Measurements from ENCODE around the gene DNAH1.

DNAH1 gene

GRCh38 chr3:52323526-52324295 is 7.6 kb downstream of the DNAH1 start:
- DNase-seq = no peak
- no peaks in the 10 kb centered on the region for H3K36me3 ChIP-seq
- H3K4me1 ChIP-seq = no peaks in the 10 kb centered on the region
- H3K4me3 ChIP-seq (ENCODE audit: low read depth, low read length) = no peak overlapping the region
- TF ChIP-seq, protein P1, sequence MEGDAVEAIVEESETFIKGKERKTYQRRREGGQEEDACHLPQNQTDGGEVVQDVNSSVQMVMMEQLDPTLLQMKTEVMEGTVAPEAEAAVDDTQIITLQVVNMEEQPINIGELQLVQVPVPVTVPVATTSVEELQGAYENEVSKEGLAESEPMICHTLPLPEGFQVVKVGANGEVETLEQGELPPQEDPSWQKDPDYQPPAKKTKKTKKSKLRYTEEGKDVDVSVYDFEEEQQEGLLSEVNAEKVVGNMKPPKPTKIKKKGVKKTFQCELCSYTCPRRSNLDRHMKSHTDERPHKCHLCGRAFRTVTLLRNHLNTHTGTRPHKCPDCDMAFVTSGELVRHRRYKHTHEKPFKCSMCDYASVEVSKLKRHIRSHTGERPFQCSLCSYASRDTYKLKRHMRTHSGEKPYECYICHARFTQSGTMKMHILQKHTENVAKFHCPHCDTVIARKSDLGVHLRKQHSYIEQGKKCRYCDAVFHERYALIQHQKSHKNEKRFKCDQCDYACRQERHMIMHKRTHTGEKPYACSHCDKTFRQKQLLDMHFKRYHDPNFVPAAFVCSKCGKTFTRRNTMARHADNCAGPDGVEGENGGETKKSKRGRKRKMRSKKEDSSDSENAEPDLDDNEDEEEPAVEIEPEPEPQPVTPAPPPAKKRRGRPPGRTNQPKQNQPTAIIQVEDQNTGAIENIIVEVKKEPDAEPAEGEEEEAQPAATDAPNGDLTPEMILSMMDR (IDR thresholded peaks at IDR 0.05; ENCODE audit: low read depth, low read length) = no peak
- H3K9me3 ChIP-seq = no peaks in the 10 kb centered on the region
- H3K27me3 ChIP-seq = no peaks in the 10 kb centered on the region

DNA sequence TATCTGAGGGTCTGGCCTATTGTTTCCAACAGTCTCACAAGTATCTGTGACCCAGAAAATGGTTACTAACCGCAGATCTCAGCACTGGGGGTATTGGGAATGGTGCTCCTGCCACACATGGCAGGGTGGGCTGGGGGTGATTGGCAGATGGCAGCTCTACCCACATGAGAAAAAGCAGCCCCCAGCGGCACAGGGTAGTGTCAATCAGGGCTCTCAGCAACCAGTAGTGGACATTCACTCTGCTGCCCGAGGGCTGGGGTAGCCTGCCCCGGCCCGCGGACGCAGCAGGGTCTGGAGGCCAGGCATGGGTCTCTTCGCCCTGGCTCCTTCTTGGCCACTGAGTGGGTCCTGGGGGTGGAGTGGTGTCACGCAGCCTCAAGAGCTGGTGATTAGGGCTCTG is 8.6 kb downstream of the DNAH1 start:
- no peak for DNase-seq
- H3K27me3 ChIP-seq = no peaks in the 10 kb centered on the region
- H3K36me3 ChIP-seq = no peaks in the 10 kb centered on the region
- H3K9me3 ChIP-seq = no peaks in the 10 kb centered on the region
- H3K4me3 ChIP-seq (ENCODE audit: low read depth, low read length) = no peak overlapping the region
- no peaks in the 10 kb centered on the region for H3K4me1 ChIP-seq
- TF ChIP-seq, protein P1 (IDR thresholded peaks at IDR 0.05; ENCODE audit: low read depth, low read length) = no peak

DNA sequence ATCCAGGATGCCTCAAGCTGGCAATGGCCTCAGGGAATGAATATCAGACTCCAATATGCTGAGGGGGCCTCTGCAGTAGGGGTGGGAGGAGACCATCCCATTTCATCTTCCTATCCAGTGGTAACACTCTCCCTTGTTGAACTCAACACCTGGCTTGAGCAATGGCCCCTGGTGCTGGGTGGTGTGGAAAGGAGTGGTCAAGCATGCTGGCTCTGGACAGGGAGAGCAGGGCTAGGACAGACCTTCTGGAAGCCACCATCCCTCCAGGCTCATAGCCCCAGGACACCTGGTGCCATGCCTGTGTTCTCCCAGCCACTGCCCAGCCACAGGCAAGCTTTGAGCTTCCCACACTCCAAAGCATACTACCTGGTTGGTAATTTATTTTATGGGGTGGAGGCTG is 9.6 kb downstream of the DNAH1 start:
- Histone ChIP-seq H3K27me3 (no peaks in the 10 kb centered on the region), H3K4me3 (ENCODE audit: low read depth, low read length) (no peak overlapping the region), H3K36me3 (no peaks in the 10 kb centered on the region), H3K9me3 (no peaks in the 10 kb centered on the region), H3K4me1 (no peaks in the 10 kb centered on the region)
- DNase-seq = no peak
- TF ChIP-seq, protein P1 (IDR thresholded peaks at IDR 0.05; ENCODE audit: low read depth, low read length) = no peak

DNA sequence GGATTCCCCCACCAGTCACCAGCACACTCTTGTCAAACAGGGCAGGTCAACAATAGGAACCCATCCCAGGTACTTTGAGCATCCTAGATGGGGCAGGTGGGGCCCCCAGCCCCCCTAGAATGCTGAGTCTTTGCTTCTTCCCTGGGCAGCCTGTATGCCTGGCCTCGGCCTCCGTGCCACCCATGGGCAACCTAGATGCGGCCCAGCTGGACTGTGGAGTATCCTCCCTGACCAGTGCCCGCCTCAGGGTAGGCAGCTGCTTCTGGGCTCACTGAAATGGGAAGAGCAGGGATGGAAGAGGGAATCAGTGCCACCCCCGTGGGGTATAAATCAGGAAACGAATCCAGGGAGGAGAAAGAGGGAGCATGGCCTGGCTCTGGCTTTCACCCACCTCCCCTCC is 10.9 kb downstream of the DNAH1 start:
- no peaks in the 10 kb centered on the region for H3K27me3 ChIP-seq
- no peaks in the 10 kb centered on the region for H3K36me3 ChIP-seq
- DNase-seq = no peak
- H3K9me3 ChIP-seq = no peaks in the 10 kb centered on the region
- no peaks in the 10 kb centered on the region for H3K4me1 ChIP-seq
- TF ChIP-seq, protein P1 (IDR thresholded peaks at IDR 0.05; ENCODE audit: low read depth, low read length) = no peak
- H3K4me3 ChIP-seq (ENCODE audit: low read depth, low read length) = no peak overlapping the region

GRCh38 chr3:52327486-52328290 is 11.6 kb downstream of the DNAH1 start:
- TF ChIP-seq, protein P1 (IDR thresholded peaks at IDR 0.05; ENCODE audit: low read depth, low read length) = no peak
- DNase-seq = no peak

More at GRCh38 chr3:52327486-52328290, 11.6 kb downstream of the DNAH1 start:
- H3K27me3 ChIP-seq = no peaks in the 10 kb centered on the region
- no peaks in the 10 kb centered on the region for H3K9me3 ChIP-seq
- no peaks in the 10 kb centered on the region for H3K36me3 ChIP-seq
- no peak overlapping the region for H3K4me3 ChIP-seq (ENCODE audit: low read depth, low read length)
- no peaks in the 10 kb centered on the region for H3K4me1 ChIP-seq

Data from BE2C (cell line).